Measurements from ENCODE around the gene TAF7L. TPM values are rescaled to one million over a fixed set of nuclear protein-coding genes. Genes with fewer than 3 reads are reported as not detected.

The TAF7L gene
- total and polyA plus RNA-seq, 12 donors, result 0.15 to 0.33 (median 0.24) TPM; not detected in 7

DNA sequence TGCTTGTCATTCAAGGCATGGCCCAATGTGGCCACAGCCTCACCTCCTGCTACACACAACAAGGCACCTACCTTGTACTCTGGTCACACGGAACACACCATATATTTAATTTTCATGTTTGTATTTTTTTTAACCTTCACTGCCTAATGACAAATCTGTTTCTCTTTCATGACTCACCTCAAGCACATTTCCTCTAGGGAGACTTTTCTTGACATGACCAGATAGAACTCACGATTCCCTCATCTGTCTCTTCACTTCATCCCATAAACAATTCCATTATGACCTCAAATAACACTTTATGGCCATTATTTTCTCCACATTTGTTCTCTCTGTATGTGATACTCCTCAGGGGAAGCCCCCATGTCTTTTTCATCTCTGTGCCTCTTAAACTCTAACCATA, 60.5 kb downstream of the TAF7L start:
- intact Hi-C loops (cut with DNase I), result no loop called here
- Histone ChIP-seq H3K27ac (no peak overlapping the region), H3K36me3 (replicated peaks in 1 of 2) (no peaks in the 10 kb centered on the region), H3K4me1 (replicated peaks in 1 of 2) (no peaks in the 10 kb centered on the region), H3K27me3 (peaks cover 10% of the 10 kb centered on the region), H3K4me3 (no peak overlapping the region), H3K9me3 (replicated peaks in 1 of 3) (no peaks in the 10 kb centered on the region)
- TF ChIP-seq POLR2A (IDR thresholded peaks at IDR 0.05), result no peak
- TF ChIP-seq, protein P1, sequence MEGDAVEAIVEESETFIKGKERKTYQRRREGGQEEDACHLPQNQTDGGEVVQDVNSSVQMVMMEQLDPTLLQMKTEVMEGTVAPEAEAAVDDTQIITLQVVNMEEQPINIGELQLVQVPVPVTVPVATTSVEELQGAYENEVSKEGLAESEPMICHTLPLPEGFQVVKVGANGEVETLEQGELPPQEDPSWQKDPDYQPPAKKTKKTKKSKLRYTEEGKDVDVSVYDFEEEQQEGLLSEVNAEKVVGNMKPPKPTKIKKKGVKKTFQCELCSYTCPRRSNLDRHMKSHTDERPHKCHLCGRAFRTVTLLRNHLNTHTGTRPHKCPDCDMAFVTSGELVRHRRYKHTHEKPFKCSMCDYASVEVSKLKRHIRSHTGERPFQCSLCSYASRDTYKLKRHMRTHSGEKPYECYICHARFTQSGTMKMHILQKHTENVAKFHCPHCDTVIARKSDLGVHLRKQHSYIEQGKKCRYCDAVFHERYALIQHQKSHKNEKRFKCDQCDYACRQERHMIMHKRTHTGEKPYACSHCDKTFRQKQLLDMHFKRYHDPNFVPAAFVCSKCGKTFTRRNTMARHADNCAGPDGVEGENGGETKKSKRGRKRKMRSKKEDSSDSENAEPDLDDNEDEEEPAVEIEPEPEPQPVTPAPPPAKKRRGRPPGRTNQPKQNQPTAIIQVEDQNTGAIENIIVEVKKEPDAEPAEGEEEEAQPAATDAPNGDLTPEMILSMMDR (IDR thresholded peaks at IDR 0.05), result no peak
- WGBS, 4 donors, result 63 to 86% (median 80%) methylated on average over 2 of the region's 2 CpGs
- DNase-seq, result no peak

DNA sequence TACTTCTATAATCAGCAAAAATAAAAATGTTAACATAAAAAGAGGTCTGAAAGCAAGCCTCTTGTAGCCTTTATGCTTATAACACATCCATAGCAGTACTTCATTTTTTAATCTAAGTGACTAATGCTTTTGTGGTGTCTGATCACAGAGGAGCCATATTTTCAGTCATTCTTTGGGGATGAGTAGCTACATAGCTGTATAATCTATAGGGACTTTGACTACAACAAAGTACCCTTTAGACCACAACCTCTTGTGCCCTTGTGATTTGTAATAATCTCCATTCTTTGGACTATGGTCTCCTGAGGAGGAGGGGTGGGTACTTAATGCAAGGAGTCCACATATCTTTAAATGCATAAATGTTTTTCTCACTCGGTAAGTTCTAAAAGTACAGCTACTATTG, 62.0 kb downstream of the TAF7L start:
- H3K4me1 ChIP-seq (replicated peaks in 1 of 2), result no peaks in the 10 kb centered on the region
- no peaks in the 10 kb centered on the region for H3K36me3 ChIP-seq (replicated peaks in 1 of 2)
- H3K27me3 ChIP-seq, result peaks cover 16% of the 10 kb centered on the region
- no peak overlapping the region for H3K27ac ChIP-seq
- no peak for TF ChIP-seq POLR2A (IDR thresholded peaks at IDR 0.05)
- TF ChIP-seq, protein P1 (IDR thresholded peaks at IDR 0.05), result no peak
- WGBS, 4 donors, result 88 to 100% (median 92%) methylated on average over 1 of the region's 1 CpG
- intact Hi-C loops (cut with DNase I), result no loop called here
- H3K9me3 ChIP-seq (replicated peaks in 1 of 3), result no peaks in the 10 kb centered on the region
- H3K4me3 ChIP-seq, result no peak overlapping the region
- no peak for DNase-seq

DNA sequence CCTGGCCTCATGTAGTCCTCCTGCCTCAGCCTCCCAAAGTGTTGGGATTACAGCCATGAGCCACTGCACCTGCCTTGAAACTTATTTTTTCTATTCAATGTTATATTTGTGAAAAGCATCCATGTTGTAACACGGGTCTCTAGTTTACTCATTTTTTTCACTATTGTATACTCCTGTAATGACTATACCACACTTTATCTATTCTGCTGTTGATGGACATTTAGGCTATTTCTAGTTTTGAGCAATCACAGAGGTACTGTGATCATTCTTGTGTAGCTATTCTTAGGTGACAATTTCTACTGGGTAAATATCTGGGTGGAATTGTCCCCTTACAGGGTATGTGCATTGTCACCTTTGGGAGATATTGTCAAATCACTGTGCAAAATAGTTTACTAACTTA, 67.9 kb downstream of the TAF7L start:
- Histone ChIP-seq H3K27me3 (peaks cover 20% of the 10 kb centered on the region), H3K36me3 (replicated peaks in 1 of 2) (no peaks in the 10 kb centered on the region), H3K4me3 (no peak overlapping the region), H3K4me1 (replicated peaks in 1 of 2) (no peaks in the 10 kb centered on the region), H3K9me3 (replicated peaks in 1 of 3) (no peaks in the 10 kb centered on the region), H3K27ac (no peak overlapping the region)
- DNase-seq, result no peak
- 63 to 88% (median 65%) methylated on average over 1 of the region's 1 CpG for WGBS, 4 donors
- no peak for TF ChIP-seq POLR2A (IDR thresholded peaks at IDR 0.05)
- TF ChIP-seq, protein P1 (IDR thresholded peaks at IDR 0.05), result no peak
- intact Hi-C loops (cut with DNase I), result no loop called here

DNA sequence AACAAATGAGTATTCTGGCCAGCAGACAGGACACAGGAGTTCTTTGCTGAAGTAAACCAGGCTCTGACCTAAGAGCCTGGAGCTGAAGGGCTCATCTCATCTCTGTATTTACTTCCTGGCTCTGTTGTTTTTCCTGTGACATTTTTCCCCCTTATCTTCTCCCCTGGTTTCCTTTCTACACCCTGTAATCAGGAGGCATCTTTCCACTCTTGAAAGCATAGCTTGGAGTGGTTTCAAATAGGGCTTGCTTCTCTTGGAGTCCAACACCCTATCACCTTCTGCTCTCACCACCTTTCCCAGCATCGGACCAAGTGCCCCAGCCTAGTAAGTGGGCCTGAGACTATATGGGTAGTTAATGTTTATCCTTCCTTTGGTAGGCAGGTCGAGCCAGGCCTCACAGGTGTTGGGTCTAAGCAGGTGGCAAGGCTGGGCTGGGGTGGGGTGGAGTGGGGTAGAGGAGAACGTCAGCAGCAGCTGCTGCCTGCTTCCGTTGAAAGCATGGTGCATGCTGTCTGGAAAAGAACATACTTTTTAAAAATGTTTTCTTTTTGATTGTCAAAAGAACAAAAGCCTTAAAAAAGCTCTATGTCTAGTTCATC, 70.4 kb downstream of the TAF7L start:
- H3K27ac ChIP-seq, result no peak overlapping the region
- H3K4me3 ChIP-seq, result no peak overlapping the region

More for the DNA sequence above, 70.4 kb downstream of the TAF7L start:
- H3K9me3 ChIP-seq (replicated peaks in 1 of 3), result no peaks in the 10 kb centered on the region
- H3K36me3 ChIP-seq (replicated peaks in 1 of 2), result no peaks in the 10 kb centered on the region
- intact Hi-C loops (cut with DNase I), result no loop called here
- DNase-seq, result no peak
- H3K4me1 ChIP-seq (replicated peaks in 1 of 2), result no peaks in the 10 kb centered on the region
- H3K27me3 ChIP-seq, result peaks cover 10% of the 10 kb centered on the region
- TF ChIP-seq POLR2A (IDR thresholded peaks at IDR 0.05), result no peak
- TF ChIP-seq, protein P1 (IDR thresholded peaks at IDR 0.05), result no peak
- WGBS, 4 donors, result 65 to 79% (median 68%) methylated on average over 3 to 4 of the region's 4 CpGs

Data from adrenal gland (tissue), 12 donors.